ENCODE data around the gene IWS1.

DNA sequence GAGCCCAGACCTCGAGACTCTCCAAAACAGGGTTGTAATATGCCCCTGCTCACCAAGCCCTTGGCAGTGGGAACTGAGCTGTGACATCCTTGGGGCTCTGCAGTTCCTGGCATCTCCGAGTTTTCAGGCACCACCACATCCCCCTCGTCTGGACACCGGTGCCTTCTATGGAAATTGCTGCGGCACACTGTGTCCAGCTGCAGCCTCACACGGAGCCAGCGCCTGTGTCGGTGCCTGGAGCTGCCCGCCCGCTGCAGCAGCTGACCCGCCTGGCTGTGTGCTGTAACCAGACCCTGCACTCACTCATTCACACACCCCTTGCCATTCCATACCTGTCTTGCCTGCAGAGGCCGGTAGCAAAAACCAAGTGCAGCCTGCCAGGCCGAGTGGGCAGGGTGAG lies 11.8 kb downstream of the IWS1 start:
- TF ChIP-seq, protein P1, sequence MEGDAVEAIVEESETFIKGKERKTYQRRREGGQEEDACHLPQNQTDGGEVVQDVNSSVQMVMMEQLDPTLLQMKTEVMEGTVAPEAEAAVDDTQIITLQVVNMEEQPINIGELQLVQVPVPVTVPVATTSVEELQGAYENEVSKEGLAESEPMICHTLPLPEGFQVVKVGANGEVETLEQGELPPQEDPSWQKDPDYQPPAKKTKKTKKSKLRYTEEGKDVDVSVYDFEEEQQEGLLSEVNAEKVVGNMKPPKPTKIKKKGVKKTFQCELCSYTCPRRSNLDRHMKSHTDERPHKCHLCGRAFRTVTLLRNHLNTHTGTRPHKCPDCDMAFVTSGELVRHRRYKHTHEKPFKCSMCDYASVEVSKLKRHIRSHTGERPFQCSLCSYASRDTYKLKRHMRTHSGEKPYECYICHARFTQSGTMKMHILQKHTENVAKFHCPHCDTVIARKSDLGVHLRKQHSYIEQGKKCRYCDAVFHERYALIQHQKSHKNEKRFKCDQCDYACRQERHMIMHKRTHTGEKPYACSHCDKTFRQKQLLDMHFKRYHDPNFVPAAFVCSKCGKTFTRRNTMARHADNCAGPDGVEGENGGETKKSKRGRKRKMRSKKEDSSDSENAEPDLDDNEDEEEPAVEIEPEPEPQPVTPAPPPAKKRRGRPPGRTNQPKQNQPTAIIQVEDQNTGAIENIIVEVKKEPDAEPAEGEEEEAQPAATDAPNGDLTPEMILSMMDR (IDR thresholded peaks at IDR 0.05 in 2 of 3, conservative IDR thresholded peaks at IDR 0.05 in 1 of 3; ENCODE audit: borderline replicate concordance in 1 of 3, insufficient read depth in 1 of 3, low read depth in 2 of 3, low read length in 2 of 3), result no peak
- TF ChIP-seq POLR2A (IDR thresholded peaks at IDR 0.05; ENCODE audit: borderline replicate concordance, extremely low read depth, insufficient read depth, insufficient read length) (no peak), EZH2phosphoT487 (IDR thresholded peaks at IDR 0.05; ENCODE audit: borderline replicate concordance) (no peak)
- TF ChIP-seq, protein P2, sequence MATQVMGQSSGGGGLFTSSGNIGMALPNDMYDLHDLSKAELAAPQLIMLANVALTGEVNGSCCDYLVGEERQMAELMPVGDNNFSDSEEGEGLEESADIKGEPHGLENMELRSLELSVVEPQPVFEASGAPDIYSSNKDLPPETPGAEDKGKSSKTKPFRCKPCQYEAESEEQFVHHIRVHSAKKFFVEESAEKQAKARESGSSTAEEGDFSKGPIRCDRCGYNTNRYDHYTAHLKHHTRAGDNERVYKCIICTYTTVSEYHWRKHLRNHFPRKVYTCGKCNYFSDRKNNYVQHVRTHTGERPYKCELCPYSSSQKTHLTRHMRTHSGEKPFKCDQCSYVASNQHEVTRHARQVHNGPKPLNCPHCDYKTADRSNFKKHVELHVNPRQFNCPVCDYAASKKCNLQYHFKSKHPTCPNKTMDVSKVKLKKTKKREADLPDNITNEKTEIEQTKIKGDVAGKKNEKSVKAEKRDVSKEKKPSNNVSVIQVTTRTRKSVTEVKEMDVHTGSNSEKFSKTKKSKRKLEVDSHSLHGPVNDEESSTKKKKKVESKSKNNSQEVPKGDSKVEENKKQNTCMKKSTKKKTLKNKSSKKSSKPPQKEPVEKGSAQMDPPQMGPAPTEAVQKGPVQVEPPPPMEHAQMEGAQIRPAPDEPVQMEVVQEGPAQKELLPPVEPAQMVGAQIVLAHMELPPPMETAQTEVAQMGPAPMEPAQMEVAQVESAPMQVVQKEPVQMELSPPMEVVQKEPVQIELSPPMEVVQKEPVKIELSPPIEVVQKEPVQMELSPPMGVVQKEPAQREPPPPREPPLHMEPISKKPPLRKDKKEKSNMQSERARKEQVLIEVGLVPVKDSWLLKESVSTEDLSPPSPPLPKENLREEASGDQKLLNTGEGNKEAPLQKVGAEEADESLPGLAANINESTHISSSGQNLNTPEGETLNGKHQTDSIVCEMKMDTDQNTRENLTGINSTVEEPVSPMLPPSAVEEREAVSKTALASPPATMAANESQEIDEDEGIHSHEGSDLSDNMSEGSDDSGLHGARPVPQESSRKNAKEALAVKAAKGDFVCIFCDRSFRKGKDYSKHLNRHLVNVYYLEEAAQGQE (IDR thresholded peaks at IDR 0.05; ENCODE audit: low read depth), result no peak

All from HCT116 (cell line).